HFFc6 (cell line): Measurements from ENCODE around the gene SMIM32. TPM values are rescaled to one million over a fixed set of nuclear protein-coding genes. Genes with fewer than 3 reads are reported as not detected.
A peak's percentile ranks its signal among the peaks of the same experiment; 100 is the strongest.

Source experiments
- DNase-seq: peaks from one replicate; pipeline ENCODE4 v3.0.0-alpha.2; 2018
- H3K27ac Mint-ChIP-seq: 2 replicates; pipeline ENCODE4 v1.8.0; 2020; ENCODE audit warnings: mild to moderate bottlenecking, mixed read lengths
- H3K27me3 Mint-ChIP-seq: 2 replicates; pipeline ENCODE4 v1.8.0; 2021; ENCODE audit warnings: mild to moderate bottlenecking, moderate library complexity, mixed read lengths; ENCODE audit not compliant: insufficient read depth
- H3K36me3 Mint-ChIP-seq: 2 replicates; pipeline ENCODE4 v1.8.0; 2021; ENCODE audit warnings: low read depth, mixed read lengths
- H3K4me1 Mint-ChIP-seq: 2 replicates; pipeline ENCODE4 v1.8.0; 2020; ENCODE audit warnings: low read depth, mixed read lengths
- H3K4me3 Mint-ChIP-seq: 2 replicates; pipeline ENCODE4 v1.8.0; 2020; ENCODE audit warnings: mild to moderate bottlenecking, moderate library complexity, mixed read lengths
- H3K9me3 Mint-ChIP-seq: 2 replicates; pipeline ENCODE4 v1.8.0; 2020; ENCODE audit warnings: mild to moderate bottlenecking, mixed read lengths
- total RNA-seq, 6 experiments: library from RNA; stranded (reverse); fragmentation: NEBNext Ultra II Directional; extraction: Animal tissue kit (Norgen Biotek cat#: 25700); gene quantifications; 2 replicates in 1 of 6; 3 replicates in 5 of 6; pipeline ENCODE4 v1.2.3, GENCODE V29; 2021
- TF ChIP-seq, protein P1 (sequence below): fragments of 200-600 bp; sonication (generic); IDR thresholded peaks from 2 replicates; pipeline ENCODE4 v1.5.0; 2021; ENCODE audit warnings: antibody characterized with exemption, mild to moderate bottlenecking

Gene SMIM32
- total RNA-seq, 6 experiments from 2014 or later, result not detected

DNA sequence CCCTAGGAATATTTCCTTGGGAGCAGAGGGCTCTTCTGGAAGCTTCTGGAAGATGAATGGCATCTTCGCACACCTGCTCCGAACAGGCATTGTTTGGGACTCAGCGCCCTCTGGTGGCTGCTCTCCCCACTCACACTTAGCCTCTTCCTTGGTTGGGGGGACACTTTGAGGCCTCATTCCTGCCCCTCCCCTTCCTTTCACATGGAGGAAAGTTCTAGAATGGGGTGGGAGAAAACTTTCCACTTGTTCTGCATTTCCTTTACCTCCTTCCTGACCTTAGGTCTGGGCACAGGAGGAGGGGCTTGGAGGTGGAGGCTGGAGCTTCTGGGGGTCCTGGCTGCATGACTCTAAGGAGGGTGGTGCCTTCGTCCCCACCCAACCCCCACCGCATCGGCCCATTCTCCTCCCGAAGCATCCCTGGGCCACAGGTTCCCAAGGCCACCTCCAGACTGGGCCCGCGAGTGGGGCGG lies 19.3 kb upstream of the SMIM32 start:
- TF ChIP-seq, protein P1, sequence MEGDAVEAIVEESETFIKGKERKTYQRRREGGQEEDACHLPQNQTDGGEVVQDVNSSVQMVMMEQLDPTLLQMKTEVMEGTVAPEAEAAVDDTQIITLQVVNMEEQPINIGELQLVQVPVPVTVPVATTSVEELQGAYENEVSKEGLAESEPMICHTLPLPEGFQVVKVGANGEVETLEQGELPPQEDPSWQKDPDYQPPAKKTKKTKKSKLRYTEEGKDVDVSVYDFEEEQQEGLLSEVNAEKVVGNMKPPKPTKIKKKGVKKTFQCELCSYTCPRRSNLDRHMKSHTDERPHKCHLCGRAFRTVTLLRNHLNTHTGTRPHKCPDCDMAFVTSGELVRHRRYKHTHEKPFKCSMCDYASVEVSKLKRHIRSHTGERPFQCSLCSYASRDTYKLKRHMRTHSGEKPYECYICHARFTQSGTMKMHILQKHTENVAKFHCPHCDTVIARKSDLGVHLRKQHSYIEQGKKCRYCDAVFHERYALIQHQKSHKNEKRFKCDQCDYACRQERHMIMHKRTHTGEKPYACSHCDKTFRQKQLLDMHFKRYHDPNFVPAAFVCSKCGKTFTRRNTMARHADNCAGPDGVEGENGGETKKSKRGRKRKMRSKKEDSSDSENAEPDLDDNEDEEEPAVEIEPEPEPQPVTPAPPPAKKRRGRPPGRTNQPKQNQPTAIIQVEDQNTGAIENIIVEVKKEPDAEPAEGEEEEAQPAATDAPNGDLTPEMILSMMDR, result peak; percentile 95
- Mint-ChIP-seq H3K27me3 (peaks cover 21% of the 10 kb centered on the region), H3K27ac (no peak overlapping the region), H3K4me1 (no peaks in the 10 kb centered on the region), H3K9me3 (no peaks in the 10 kb centered on the region), H3K4me3 (no peak overlapping the region), H3K36me3 (no peaks in the 10 kb centered on the region)
- peak; percentile 4 for DNase-seq

DNA sequence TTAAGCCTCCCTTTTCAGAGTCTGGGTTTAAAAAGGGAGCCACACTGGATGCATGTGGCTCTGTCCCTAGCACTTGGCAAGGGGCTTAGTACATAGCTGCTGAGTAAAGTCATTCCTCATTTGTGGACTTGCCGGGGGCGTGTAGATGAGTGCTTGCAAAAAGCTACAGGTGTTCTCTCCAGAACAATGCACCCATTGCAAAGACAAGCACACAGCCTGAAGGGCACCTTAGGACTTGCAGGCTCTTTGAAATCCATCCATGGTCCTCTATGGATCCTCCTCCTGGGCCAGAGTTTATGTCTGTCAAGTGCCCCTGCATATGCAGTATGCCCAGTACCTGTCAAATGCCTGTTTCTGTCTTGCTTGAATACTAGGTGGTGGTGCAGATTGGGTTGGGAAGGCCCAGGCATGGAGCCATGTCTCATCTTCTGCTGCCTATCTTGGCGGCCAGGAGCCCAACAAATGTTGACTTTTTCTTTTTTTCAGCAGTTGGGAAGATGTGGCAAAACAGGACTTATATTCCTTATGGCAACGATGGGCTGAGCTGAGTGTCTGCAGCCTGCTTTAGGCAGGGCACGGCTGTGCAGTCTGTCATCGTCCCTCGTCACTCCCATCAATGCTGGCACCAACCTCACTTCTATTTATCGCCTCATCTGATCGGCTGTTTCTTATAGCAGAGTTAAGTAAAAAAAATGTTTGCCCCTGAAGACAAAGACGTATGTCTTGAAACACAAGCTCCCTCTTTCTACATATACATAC lies 18.5 kb upstream of the SMIM32 start:
- no peaks in the 10 kb centered on the region for H3K9me3 Mint-ChIP-seq
- no peaks in the 10 kb centered on the region for H3K36me3 Mint-ChIP-seq
- H3K4me3 Mint-ChIP-seq, result no peak overlapping the region
- DNase-seq, result no peak
- peaks cover 22% of the 10 kb centered on the region for H3K27me3 Mint-ChIP-seq
- no peak overlapping the region for H3K27ac Mint-ChIP-seq
- TF ChIP-seq, protein P1, result no peak
- H3K4me1 Mint-ChIP-seq, result no peaks in the 10 kb centered on the region

DNA sequence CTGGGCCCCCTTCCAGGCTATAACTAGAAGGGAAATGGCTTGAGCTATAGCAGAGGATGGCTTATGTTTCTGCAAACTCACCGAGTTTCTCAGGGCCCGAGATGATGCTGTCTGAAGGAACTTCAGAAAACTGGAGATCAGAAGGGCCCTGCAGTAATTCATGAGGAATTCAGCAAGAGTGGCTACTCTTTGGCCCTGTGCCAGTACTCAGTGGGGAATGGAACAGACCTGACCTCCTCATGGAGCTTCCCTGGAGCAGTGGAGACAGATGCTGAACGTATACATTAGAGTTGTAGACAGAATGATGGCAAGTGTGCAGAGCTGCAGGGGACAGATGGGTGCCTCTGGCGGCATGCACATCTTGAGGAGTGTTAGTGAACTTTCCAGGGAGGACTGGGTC lies 17.3 kb upstream of the SMIM32 start:
- Mint-ChIP-seq H3K36me3 (no peaks in the 10 kb centered on the region), H3K27me3 (peaks cover 20% of the 10 kb centered on the region), H3K9me3 (no peaks in the 10 kb centered on the region), H3K27ac (no peak overlapping the region), H3K4me1 (no peaks in the 10 kb centered on the region), H3K4me3 (no peak overlapping the region)
- TF ChIP-seq, protein P1, result no peak
- DNase-seq, result no peak

DNA sequence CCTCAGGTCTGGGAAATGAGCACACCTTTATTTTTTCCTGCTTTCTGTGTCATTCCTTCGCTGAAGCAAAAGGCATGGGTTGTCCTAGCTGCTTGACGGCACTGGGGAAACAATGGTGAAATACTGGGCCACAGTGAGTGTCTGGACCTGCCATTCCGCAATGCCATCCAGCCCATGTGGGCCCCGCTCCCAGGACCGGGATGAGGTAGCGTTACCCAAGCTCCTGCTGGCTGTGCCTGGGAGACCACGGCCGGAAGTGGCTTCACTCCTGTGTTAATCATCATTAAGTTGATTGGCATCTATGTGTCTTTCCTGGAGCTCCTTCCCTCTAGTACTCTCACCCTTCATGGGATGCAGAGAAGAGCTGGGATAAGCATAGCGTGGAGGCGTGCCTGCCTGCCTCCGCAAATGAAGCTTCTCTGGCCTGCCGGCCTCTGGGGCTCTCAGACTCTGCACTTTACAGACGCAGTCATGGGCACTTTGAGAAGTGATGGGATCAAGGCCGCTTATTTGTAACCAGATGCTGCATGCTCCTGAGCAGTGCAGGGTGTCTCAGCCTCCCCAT lies 16.5 kb upstream of the SMIM32 start:
- no peak overlapping the region for H3K27ac Mint-ChIP-seq
- TF ChIP-seq, protein P1, result no peak

DNA sequence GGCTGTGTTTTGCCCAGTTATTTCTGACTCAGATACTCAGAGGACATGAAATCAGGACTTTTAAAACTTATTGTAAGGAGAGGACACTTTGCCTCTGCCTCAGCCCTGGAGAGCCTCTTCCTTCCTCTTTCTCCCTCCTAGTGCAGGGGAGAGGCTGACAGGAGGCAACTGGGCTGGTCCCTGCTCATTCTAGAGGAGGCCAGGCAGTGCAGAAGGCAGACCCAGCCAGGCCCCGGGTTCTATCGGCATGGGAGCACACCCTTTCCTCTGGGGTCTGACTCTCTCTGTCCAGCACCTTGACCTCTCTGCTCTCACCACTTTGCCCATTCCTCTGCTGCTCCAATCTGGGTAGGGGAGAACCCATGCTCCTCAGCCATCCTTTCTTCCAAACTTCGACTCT lies 16.0 kb upstream of the SMIM32 start:
- no peak for DNase-seq
- peaks cover 19% of the 10 kb centered on the region for H3K27me3 Mint-ChIP-seq
- TF ChIP-seq, protein P1, result no peak
- no peaks in the 10 kb centered on the region for H3K36me3 Mint-ChIP-seq
- H3K27ac Mint-ChIP-seq, result no peak overlapping the region
- no peak overlapping the region for H3K4me3 Mint-ChIP-seq
- no peaks in the 10 kb centered on the region for H3K9me3 Mint-ChIP-seq
- no peaks in the 10 kb centered on the region for H3K4me1 Mint-ChIP-seq

More for the DNA sequence above, 16.5 kb upstream of the SMIM32 start:
- Mint-ChIP-seq H3K9me3 (no peaks in the 10 kb centered on the region), H3K27me3 (peaks cover 19% of the 10 kb centered on the region), H3K4me3 (no peak overlapping the region), H3K4me1 (no peaks in the 10 kb centered on the region), H3K36me3 (no peaks in the 10 kb centered on the region)
- no peak for DNase-seq
